ENCODE measurements around the gene UCHL5.

GRCh38 chr1:192969091-192969490 lies 90.1 kb downstream of the UCHL5 start:
- TF ChIP-seq, protein P1, sequence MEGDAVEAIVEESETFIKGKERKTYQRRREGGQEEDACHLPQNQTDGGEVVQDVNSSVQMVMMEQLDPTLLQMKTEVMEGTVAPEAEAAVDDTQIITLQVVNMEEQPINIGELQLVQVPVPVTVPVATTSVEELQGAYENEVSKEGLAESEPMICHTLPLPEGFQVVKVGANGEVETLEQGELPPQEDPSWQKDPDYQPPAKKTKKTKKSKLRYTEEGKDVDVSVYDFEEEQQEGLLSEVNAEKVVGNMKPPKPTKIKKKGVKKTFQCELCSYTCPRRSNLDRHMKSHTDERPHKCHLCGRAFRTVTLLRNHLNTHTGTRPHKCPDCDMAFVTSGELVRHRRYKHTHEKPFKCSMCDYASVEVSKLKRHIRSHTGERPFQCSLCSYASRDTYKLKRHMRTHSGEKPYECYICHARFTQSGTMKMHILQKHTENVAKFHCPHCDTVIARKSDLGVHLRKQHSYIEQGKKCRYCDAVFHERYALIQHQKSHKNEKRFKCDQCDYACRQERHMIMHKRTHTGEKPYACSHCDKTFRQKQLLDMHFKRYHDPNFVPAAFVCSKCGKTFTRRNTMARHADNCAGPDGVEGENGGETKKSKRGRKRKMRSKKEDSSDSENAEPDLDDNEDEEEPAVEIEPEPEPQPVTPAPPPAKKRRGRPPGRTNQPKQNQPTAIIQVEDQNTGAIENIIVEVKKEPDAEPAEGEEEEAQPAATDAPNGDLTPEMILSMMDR (conservative IDR thresholded peaks at IDR 0.05 in 1 of 2, IDR thresholded peaks at IDR 0.05 in 1 of 2; ENCODE audit: low read depth in 1 of 2, low read length in 2 of 2), result no peak
- TF ChIP-seq EZH2 (IDR thresholded peaks at IDR 0.05; ENCODE audit: low read length, missing control alignments), result no peak

Measured in fibroblast of lung (primary cell).